ENCODE results near the gene ANGEL1. TPM values are rescaled to one million over a fixed set of nuclear protein-coding genes. Genes with fewer than 3 reads are reported as not detected.
A peak's percentile ranks its signal among the peaks of the same experiment; 100 is the strongest.

ANGEL1 gene
- total and polyA plus RNA-seq, 2 of the 13 experiments (the other 11 are each of a cell fraction or from before 2014, with no cell fraction given): 14.3 to 20.1 TPM

GRCh38 chr14:76829650-76830421 lies 17.2 kb upstream of the ANGEL1 start (continued):
- no peak for TF ChIP-seq REST (IDR thresholded peaks at IDR 0.05; ENCODE audit: borderline replicate concordance in 1 of 2, low read depth in 1 of 2, low read length in 2 of 2)
- no peak for TF ChIP-seq PHF8 (CRISPR knock-in tag; IDR thresholded peaks at IDR 0.05)
- no peak for TF ChIP-seq ZNF543 (CRISPR knock-in tag; IDR thresholded peaks at IDR 0.05)
- TF ChIP-seq SP5 (CRISPR knock-in tag; IDR thresholded peaks at IDR 0.05; ENCODE audit: borderline replicate concordance, low read depth): 0 out of 2 replicates have a peak, but pooled peaks have one; percentile 13
- TF ChIP-seq ZNF24 (IDR thresholded peaks at IDR 0.05): no peak
- peak; percentile 68 for TF ChIP-seq HDAC2 (CRISPR knock-in tag; IDR thresholded peaks at IDR 0.05)
- peak; percentile 57; the same call in 1 of the 2 replicates for TF ChIP-seq POGK (CRISPR knock-in tag; conservative IDR thresholded peaks at IDR 0.05)
- peak; percentile 63 for TF ChIP-seq PHF21A (CRISPR knock-in tag; IDR thresholded peaks at IDR 0.05)
- TF ChIP-seq GATAD1 (CRISPR knock-in tag; IDR thresholded peaks at IDR 0.05): no peak
- no peak for TF ChIP-seq TAF1 (CRISPR knock-in tag; IDR thresholded peaks at IDR 0.05)
- peak; percentile 27; the same call in 1 of the 2 replicates for TF ChIP-seq ZMYM4 (CRISPR knock-in tag; IDR thresholded peaks at IDR 0.05)
- TF ChIP-seq SOX5 (CRISPR knock-in tag; IDR thresholded peaks at IDR 0.05; ENCODE audit: borderline replicate concordance): peak; percentile 87
- TF ChIP-seq ZKSCAN8 (CRISPR knock-in tag; IDR thresholded peaks at IDR 0.05; ENCODE audit: borderline replicate concordance): 0 out of 2 replicates have a peak, but pooled peaks have one; percentile 24
- no peak for TF ChIP-seq NFRKB (IDR thresholded peaks at IDR 0.05)
- TF ChIP-seq KLF6 (CRISPR knock-in tag; IDR thresholded peaks at IDR 0.05): no peak
- no peak for TF ChIP-seq PBX3 (CRISPR knock-in tag; IDR thresholded peaks at IDR 0.05; ENCODE audit: borderline replicate concordance)
- TF ChIP-seq ZNF607 (CRISPR knock-in tag; IDR thresholded peaks at IDR 0.05; ENCODE audit: borderline replicate concordance): no peak
- no peak for TF ChIP-seq ZNF792 (CRISPR knock-in tag; IDR thresholded peaks at IDR 0.05)
- peak; percentile 45; the same call in 1 of the 2 replicates for TF ChIP-seq RXRB (CRISPR knock-in tag; IDR thresholded peaks at IDR 0.05; ENCODE audit: borderline replicate concordance)
- no peak for TF ChIP-seq MXD1 (CRISPR knock-in tag; IDR thresholded peaks at IDR 0.05)

Measured in HepG2 (cell line).